ENCODE data around the gene MAML2. TPM values are rescaled to one million over a fixed set of nuclear protein-coding genes. Genes with fewer than 3 reads are reported as not detected.

MAML2 gene
- total and polyA plus RNA-seq, 2 of the 13 experiments (the other 11 are each of a cell fraction or from before 2014, with no cell fraction given) = 2.3 to 25.9 TPM

DNA sequence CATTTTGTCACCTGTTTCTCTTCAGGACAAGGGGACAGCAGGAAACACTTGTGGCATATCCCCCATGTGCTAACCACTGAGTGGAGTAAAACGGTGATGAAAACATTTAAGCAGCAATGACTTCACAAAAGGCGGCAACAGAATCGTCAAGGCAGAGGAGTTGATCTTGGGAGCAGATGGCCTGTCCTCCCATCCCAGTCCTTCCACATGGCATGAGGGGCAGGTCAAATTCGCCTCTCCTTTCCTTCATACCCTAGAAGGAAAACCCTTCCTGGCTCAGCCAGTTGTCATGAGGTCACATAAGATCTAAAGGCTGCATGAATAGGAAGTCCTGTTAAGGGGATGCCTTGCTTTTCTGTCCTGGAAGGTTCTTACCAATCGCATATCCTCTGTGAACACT, 169.1 kb downstream of the MAML2 start:
- FAIRE-seq (no peak), DNase-seq (ENCODE audit: low spot score) (no peak), ATAC-seq (no peak)
- no peak overlapping the region for H3K4me3 ChIP-seq (replicated peaks in 1 of 3; ENCODE audit: insufficient read depth in 1 of 3, low read depth in 2 of 3, low read length in 3 of 3)
- H3K27me3 ChIP-seq (ENCODE audit: control insufficient read depth in 1 of 2, insufficient read depth in 2 of 2, low read length in 2 of 2) = no peaks in the 10 kb centered on the region
- no peaks in the 10 kb centered on the region for H3K79me2 ChIP-seq (ENCODE audit: insufficient read depth, low read length)
- peaks cover 0 to 8% of the 10 kb centered on the region in 2 experiments; a peak in 3 of 5 replicates for H3K36me3 ChIP-seq (replicated peaks in 1 of 2; ENCODE audit: control insufficient read depth in 1 of 2, insufficient read depth in 2 of 2, low read length in 2 of 2)
- in situ Hi-C loops (cut with HindIII; ENCODE audit: extremely low pct_ligation_motif_present, low pct_unique_long_range_greater_than_20kb) = no loop called here
- H3K27ac ChIP-seq (ENCODE audit: extremely low read length, insufficient read depth, low read length) = no peak overlapping the region
- CTCF ChIA-PET (ENCODE audit: low intra/inter-chr PET ratio, low total read pairs) = no interaction called here
- intact Hi-C loops (cut with micrococcal nuclease; ENCODE audit: unreplicated experiment) = no loop called here
- TF ChIP-seq FLYWCH1 (CRISPR knock-in tag; IDR thresholded peaks at IDR 0.05) (no peak), STAG1 (CRISPR knock-in tag; IDR thresholded peaks at IDR 0.05) (no peak), JUN (CRISPR knock-in tag; IDR thresholded peaks at IDR 0.05) (no peak), CREM (IDR thresholded peaks at IDR 0.05) (no peak), CREM (CRISPR knock-in tag; IDR thresholded peaks at IDR 0.05) (no peak), DPF2 (CRISPR knock-in tag; IDR thresholded peaks at IDR 0.05; ENCODE audit: borderline replicate concordance, low read depth) (no peak), SAP130 (CRISPR knock-in tag; IDR thresholded peaks at IDR 0.05; ENCODE audit: low read depth) (no peak)
- TF ChIP-seq, protein P1, sequence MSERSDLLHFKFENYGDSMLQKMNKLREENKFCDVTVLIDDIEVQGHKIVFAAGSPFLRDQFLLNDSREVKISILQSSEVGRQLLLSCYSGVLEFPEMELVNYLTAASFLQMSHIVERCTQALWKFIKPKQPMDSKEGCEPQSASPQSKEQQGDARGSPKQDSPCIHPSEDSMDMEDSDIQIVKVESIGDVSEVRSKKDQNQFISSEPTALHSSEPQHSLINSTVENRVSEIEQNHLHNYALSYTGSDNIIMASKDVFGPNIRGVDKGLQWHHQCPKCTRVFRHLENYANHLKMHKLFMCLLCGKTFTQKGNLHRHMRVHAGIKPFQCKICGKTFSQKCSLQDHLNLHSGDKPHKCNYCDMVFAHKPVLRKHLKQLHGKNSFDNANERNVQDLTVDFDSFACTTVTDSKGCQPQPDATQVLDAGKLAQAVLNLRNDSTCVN (CRISPR knock-in tag; IDR thresholded peaks at IDR 0.05; ENCODE audit: borderline replicate concordance) = no peak
- TF ChIP-seq, protein P2, sequence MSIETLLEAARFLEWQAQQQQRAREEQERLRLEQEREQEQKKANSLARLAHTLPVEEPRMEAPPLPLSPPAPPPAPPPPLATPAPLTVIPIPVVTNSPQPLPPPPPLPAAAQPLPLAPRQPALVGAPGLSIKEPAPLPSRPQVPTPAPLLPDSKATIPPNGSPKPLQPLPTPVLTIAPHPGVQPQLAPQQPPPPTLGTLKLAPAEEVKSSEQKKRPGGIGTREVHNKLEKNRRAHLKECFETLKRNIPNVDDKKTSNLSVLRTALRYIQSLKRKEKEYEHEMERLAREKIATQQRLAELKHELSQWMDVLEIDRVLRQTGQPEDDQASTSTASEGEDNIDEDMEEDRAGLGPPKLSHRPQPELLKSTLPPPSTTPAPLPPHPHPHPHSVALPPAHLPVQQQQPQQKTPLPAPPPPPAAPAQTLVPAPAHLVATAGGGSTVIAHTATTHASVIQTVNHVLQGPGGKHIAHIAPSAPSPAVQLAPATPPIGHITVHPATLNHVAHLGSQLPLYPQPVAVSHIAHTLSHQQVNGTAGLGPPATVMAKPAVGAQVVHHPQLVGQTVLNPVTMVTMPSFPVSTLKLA (IDR thresholded peaks at IDR 0.05) = peak; percentile 67
- no peak overlapping the region for H3K9ac ChIP-seq (ENCODE audit: insufficient read depth, low read depth, low read length)
- H3K9me3 ChIP-seq (ENCODE audit: low read length) = no peaks in the 10 kb centered on the region
- no peak overlapping the region for H2AFZ ChIP-seq (ENCODE audit: low read length)
- no peaks in the 10 kb centered on the region for H4K20me1 ChIP-seq (ENCODE audit: insufficient read depth, low read length)
- no peak overlapping the region for H3K4me2 ChIP-seq (ENCODE audit: low read depth, low read length)
- no TSS peak for BruUV-seq (replicated peaks)
- H3K4me1 ChIP-seq (ENCODE audit: insufficient read depth, low read length) = no peaks in the 10 kb centered on the region
- WGBS (ENCODE audit: low lambda C conversion rate) = 97% methylated on average over 5 of the region's 5 CpGs
- POLR2A ChIA-PET = no interaction called here
